ENCODE data around the gene GDNF. TPM values are rescaled to one million over a fixed set of nuclear protein-coding genes. Genes with fewer than 3 reads are reported as not detected.
A peak's percentile ranks its signal among the peaks of the same experiment; 100 is the strongest.

Gene GDNF, protein sequence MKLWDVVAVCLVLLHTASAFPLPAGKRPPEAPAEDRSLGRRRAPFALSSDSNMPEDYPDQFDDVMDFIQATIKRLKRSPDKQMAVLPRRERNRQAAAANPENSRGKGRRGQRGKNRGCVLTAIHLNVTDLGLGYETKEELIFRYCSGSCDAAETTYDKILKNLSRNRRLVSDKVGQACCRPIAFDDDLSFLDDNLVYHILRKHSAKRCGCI
- 10 to 100 TPM in 1 of 4 donors, 1 to 10 TPM in 3; 2.0 to 10.1 (median 5.0) TPM for total RNA-seq

DNA sequence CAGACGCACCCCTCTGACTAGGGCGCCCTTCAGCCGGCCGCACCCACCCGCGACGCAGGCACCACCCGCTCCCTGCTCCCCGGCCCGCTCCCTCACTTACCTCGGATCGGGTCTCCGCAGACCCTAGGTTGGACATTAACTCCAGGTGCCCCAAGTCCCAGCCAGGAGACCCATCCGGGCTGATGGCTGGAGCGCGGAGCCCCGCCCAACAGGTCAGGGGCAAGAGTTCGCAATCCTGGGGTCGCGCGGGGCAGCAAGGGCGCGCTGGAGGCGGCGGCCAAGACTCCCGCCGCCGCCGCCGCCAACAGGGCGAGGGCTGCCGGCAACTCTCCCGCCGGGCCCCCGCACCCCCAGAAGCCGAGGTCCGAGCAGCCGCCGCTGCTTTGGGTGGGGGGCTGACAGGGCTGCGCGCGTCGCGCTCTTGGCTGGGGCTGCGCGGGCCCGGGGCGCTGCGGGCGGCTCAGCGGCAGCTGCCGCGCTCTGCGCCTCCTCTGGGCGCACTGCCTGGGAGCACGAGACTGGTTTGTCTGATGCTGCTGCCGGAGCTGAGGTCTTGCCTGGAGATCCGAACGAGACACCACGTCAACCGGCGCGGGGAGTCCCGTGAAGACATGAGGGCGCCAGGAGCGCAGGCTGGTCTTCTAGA is at the start of gene GDNF:
TSS of gene GDNF (minus strand) at position 635 of the 646 bp plus-strand sequence. CDS start 5,245 bp downstream, outside the sequence.
- Histone ChIP-seq H3K27me3 (peaks cover 0 to 47% (median 0%) of the 10 kb centered on the region in 4 donors), H3K27ac (replicated peaks in 1 of 4) (peak within 1 kb of the TSS; percentile 90 to 94 (median 92)), H3K4me3 (peak within 1 kb of the TSS; percentile 69 to 82 (median 72)), H3K9me3 (no peaks in the 10 kb centered on the region), H3K36me3 (no peaks in the 10 kb centered on the region), H3K4me1 (peaks cover 30 to 66% (median 64%) of the 10 kb centered on the region in 4 donors)
- intact Hi-C loops (cut with DNase I), result loop anchor here (5.0 kb wide), 1 partner anchor 67 kb away; no protein-coding TSS in a partner anchor
- 2% methylated on average over 20 of the region's 66 CpGs for WGBS
- DNase-seq (ENCODE audit: extremely low spot score), result no peak
- TF ChIP-seq POLR2A (IDR thresholded peaks at IDR 0.05; ENCODE audit: low read depth) (no peak), POLR2AphosphoS5 (IDR thresholded peaks at IDR 0.05) (no peak), EP300 (IDR thresholded peaks at IDR 0.05) (no peak), CTCF (IDR thresholded peaks at IDR 0.05) (no peak)

DNA sequence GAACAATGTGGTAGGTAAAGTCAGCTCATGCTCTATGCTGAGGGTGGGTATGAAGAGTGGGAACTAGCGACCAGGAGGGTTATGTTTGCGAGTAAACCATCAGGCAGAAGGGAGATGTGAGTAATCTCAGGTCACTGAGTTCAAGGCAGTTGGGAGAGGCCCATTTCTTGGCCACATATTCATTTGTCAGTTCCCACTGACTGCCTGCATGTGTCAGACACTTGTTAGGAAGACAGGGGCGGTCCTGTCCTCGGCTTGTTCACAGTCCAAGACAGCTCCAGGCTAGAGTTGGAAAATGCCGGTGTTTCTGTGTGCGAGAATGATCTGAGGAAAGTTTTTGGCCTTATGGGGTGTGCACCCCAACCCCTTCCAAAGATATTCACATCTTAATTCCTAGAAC is 48.6 kb upstream of the GDNF start:
- no peak for DNase-seq (ENCODE audit: extremely low spot score)
- WGBS, result 78% methylated on average over 6 of the region's 6 CpGs
- intact Hi-C loops (cut with DNase I), result no loop called here
- no peaks in the 10 kb centered on the region for H3K27me3 ChIP-seq
- TF ChIP-seq EP300 (IDR thresholded peaks at IDR 0.05), result no peak
- no peak for TF ChIP-seq POLR2A (IDR thresholded peaks at IDR 0.05; ENCODE audit: low read depth)
- TF ChIP-seq CTCF (IDR thresholded peaks at IDR 0.05), result no peak
- TF ChIP-seq POLR2AphosphoS5 (IDR thresholded peaks at IDR 0.05), result no peak
- H3K36me3 ChIP-seq, result no peaks in the 10 kb centered on the region
- no peaks in the 10 kb centered on the region for H3K9me3 ChIP-seq
- H3K27ac ChIP-seq (replicated peaks in 1 of 4), result no peak overlapping the region
- peaks cover 0 to 9% (median 8%) of the 10 kb centered on the region in 4 donors for H3K4me1 ChIP-seq
- no peak overlapping the region for H3K4me3 ChIP-seq

DNA sequence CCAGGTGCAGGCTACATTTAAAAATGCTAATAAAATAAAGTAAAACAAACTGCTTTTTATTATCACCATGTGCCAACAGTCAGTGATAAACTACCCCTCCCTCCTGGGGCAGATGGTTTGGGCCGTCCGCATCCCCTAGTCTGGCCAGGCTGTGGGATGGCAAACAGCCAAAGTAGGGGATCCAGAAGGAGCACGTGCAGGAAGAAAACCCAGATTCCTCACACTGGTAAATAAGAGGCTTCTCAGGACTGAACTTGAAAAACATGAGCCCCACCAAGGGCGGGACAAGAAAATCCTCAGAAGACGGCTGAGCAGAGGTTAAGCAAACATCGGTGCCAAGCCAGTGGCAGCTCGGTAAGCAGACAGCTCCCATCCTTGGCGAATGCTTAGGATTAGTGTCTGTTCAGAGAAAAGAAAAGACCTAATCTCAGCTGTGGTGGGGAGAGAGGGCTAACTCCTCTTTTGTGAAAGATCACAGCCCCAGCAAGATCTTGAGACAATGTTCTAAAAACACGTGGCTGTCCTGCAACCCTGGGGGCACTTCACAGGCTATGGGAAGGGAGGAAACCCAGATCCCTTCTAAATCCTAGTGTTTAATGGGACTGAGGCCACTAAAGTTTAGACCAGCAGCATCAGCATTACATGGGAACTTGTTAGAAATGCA is 46.5 kb upstream of the GDNF start:
- no peak for TF ChIP-seq EP300 (IDR thresholded peaks at IDR 0.05)
- no peak for TF ChIP-seq CTCF (IDR thresholded peaks at IDR 0.05)
- TF ChIP-seq POLR2A (IDR thresholded peaks at IDR 0.05; ENCODE audit: low read depth), result no peak
- TF ChIP-seq POLR2AphosphoS5 (IDR thresholded peaks at IDR 0.05), result no peak
- no peak overlapping the region for H3K4me3 ChIP-seq
- intact Hi-C loops (cut with DNase I), result no loop called here
- H3K4me1 ChIP-seq, result peaks cover 0 to 18% (median 16%) of the 10 kb centered on the region in 4 donors
- no peaks in the 10 kb centered on the region for H3K27me3 ChIP-seq
- no peak overlapping the region for H3K27ac ChIP-seq (replicated peaks in 1 of 4)
- no peaks in the 10 kb centered on the region for H3K9me3 ChIP-seq
- 35% methylated on average over 9 of the region's 9 CpGs for WGBS
- DNase-seq (ENCODE audit: extremely low spot score), result no peak
- no peaks in the 10 kb centered on the region for H3K36me3 ChIP-seq

GRCh38 chr5:37882636-37883035 is 42.8 kb upstream of the GDNF start:
- Histone ChIP-seq H3K36me3 (no peaks in the 10 kb centered on the region), H3K27me3 (no peaks in the 10 kb centered on the region), H3K4me3 (no peak overlapping the region), H3K9me3 (no peaks in the 10 kb centered on the region), H3K4me1 (peaks cover 0 to 18% (median 16%) of the 10 kb centered on the region in 4 donors), H3K27ac (replicated peaks in 1 of 4) (no peak overlapping the region)
- DNase-seq (ENCODE audit: extremely low spot score), result no peak
- 20% methylated on average over 3 of the region's 3 CpGs for WGBS
- TF ChIP-seq POLR2AphosphoS5 (IDR thresholded peaks at IDR 0.05), result no peak
- intact Hi-C loops (cut with DNase I), result no loop called here

GRCh38 chr5:37881359-37881758 is 41.5 kb upstream of the GDNF start:
- Histone ChIP-seq H3K27ac (replicated peaks in 1 of 4) (no peak overlapping the region), H3K4me1 (peaks cover 0 to 14% (median 9%) of the 10 kb centered on the region in 4 donors), H3K27me3 (no peaks in the 10 kb centered on the region), H3K36me3 (no peaks in the 10 kb centered on the region), H3K4me3 (no peak overlapping the region), H3K9me3 (no peaks in the 10 kb centered on the region)
- intact Hi-C loops (cut with DNase I), result no loop called here
- no peak for DNase-seq (ENCODE audit: extremely low spot score)
- no peak for TF ChIP-seq EP300 (IDR thresholded peaks at IDR 0.05)
- no peak for TF ChIP-seq POLR2A (IDR thresholded peaks at IDR 0.05; ENCODE audit: low read depth)
- TF ChIP-seq POLR2AphosphoS5 (IDR thresholded peaks at IDR 0.05), result no peak
- no peak for TF ChIP-seq CTCF (IDR thresholded peaks at IDR 0.05)
- 89% methylated on average over 3 of the region's 3 CpGs for WGBS
